ENCODE measurements around the gene RREB1.

Gene RREB1

GRCh38 chr6:7245668-7246393 lies 138.1 kb downstream of the RREB1 start:
- DNase-seq (ENCODE audit: low read depth): no peak

- DNase-seq (ENCODE audit: low read depth): no peak
Measured at GRCh38 chr6:7246401-7247178, 138.8 kb downstream of the RREB1 start.

DNA sequence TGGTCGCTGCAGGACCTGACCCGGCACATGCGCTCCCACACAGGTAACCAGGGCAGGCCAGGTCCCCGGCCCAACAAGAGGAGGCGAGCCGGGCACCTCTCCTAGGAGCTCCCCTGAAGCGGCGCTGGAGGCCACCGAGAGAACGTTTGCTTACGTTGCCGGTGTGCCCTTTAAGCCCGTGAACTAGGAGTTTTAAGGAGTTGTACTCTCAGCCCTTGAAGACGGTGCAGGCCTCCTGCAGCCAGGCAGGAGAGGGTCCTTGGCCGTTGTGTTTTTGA lies 139.4 kb downstream of the RREB1 start:
- DNase-seq (ENCODE audit: low read depth): no peak

DNA sequence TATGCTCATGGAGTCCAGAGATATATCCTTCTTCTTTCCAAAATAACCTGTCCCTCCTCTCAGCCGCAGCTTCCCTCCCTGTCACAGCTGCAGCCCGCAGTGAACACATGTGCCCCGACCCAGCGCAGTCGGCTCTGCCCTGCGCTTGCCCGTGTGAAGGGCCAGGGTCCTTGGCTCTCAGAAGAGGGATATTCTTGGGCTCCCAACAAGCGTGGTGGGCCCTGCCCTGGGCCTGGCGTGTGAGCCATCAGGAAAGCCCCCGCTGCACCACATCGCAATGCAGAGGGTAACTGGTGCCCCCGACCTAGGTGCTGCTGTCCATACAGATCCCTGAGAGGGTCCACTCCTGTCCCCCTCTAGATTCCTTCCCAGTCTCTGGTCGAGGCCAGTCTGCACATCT lies 140.1 kb downstream of the RREB1 start:
- DNase-seq (ENCODE audit: low read depth): no peak

- DNase-seq (ENCODE audit: low read depth): no peak
Measured at GRCh38 chr6:7249391-7249790, 141.6 kb downstream of the RREB1 start.

DNA sequence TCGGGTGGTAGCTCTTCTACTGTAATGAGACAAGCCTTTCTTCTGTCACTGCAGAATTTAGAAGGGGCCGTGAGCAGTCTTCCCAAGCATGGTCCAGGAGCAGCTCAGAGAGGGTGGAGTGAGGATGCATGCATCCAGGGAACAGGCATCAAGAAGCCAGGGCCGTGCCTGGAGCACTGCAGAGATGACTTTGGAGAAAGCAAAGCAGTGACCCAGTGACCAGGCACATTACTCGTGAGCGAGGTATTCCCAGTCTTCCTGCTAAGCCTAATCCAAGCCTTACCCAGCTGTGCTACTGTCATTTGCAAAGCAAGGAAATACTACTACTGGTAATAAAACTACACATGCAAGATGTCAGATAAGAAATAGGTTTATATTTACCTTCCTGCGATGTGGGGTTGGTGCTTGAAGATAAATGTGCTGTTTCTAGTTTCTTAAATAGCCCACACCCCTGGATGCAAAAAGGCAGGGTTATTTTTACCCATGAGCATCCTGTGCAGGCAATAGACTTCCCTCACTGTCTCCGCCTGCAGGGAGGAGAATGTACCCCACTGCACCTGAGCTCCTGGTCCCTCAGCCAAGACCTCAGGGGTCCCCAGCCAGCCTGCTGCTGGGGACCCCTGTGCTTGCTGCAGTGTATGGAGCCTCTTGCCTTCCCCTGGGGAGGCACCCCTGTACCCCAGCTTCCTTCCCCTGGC lies 142.3 kb downstream of the RREB1 start:
- DNase-seq (ENCODE audit: low read depth): peak; percentile 41

GRCh38 chr6:7250812-7251211 lies 143.1 kb downstream of the RREB1 start:
- no peak for DNase-seq (ENCODE audit: low read depth)

DNA sequence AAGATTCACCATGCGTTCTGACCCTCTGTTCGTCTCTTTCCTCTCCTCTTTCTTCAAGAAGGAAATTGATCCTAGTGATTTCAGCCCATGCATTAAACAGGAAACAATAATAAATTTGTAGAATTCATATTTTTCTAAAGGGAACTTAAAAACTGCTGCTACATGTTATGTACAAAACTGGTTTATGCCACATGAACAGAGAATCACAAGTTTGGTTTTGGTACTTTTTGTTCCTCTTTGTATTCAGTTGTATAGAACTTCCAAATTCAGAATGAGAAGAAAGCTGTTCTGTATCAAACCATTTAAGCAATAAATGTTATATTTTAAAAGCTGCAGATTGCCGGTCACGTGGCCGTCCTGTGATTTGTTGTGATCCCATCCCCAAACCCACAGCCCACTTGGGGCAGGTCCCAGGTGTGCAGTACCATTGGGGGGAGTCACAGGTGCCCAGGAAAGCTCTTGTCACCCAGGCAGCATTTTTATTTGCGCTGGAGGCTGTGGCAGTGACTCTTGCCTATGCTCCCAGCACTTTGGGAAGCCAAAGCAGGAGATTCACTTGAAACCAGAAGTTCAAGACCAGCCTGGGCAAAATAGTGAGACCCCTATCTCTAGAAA lies 144.0 kb downstream of the RREB1 start:
- DNase-seq (ENCODE audit: low read depth): no peak

- no peak for DNase-seq (ENCODE audit: low read depth)
Measured at GRCh38 chr6:7252390-7252789, 144.6 kb downstream of the RREB1 start.

- DNase-seq (ENCODE audit: low read depth): no peak
Measured at GRCh38 chr6:7254980-7255835, 147.4 kb downstream of the RREB1 start.

- no peak for DNase-seq (ENCODE audit: low read depth)
Measured at GRCh38 chr6:7255918-7256317, 148.2 kb downstream of the RREB1 start.

DNA sequence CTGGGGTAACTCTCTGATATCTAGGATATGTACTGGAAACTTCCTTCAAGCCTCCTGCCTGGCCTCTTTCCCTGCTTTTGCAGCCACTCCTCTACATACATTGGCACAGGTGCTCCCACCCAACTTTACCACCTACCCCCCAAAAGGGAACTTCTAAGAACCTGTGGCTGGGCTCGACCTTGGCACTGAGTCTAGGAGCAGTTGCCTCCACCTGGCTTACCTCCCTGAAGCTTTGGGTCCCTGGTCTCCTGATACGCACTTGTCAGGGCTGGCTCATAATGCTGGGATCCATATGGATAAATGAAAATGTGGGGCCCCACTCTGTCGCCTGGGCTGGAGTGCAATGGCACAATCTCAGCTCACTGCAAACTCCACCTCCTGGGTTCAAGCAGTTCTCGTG lies 149.0 kb downstream of the RREB1 start:
- no peak for DNase-seq (ENCODE audit: low read depth)

DNA sequence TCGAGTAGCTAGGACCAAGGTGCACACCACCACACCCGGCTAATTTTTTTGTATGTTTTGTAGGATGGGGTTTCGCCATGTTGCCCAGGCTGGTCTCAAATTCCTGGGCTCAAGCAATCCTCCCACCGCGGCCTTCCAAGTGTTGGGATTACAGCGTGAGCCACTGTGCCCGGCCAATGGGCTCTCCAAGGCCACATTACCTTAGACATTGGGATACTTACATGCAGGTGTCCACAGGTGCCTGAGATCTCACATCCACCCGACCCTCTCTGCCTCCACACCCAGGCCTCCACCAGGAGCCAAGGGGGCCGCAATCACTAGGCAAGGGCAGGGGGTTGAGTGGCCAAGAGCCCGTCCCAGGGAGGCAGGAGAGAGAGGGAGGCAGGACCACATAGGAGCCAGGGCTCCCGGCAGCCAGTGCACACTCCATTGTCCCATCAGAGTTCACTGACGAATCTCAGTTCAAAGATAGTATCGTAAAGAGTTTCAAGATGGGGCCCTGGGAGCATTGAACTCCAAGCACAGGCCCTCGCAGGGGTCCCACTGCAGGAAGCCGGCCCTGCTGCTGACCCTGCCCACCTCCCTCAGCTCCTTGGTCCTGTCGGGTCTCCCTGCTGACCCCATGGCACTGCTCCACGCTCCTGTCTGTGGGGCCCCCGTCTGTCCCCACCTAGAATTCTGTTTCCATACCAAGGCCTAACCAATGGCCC lies 149.9 kb downstream of the RREB1 start:
- DNase-seq (ENCODE audit: low read depth): no peak

DNA sequence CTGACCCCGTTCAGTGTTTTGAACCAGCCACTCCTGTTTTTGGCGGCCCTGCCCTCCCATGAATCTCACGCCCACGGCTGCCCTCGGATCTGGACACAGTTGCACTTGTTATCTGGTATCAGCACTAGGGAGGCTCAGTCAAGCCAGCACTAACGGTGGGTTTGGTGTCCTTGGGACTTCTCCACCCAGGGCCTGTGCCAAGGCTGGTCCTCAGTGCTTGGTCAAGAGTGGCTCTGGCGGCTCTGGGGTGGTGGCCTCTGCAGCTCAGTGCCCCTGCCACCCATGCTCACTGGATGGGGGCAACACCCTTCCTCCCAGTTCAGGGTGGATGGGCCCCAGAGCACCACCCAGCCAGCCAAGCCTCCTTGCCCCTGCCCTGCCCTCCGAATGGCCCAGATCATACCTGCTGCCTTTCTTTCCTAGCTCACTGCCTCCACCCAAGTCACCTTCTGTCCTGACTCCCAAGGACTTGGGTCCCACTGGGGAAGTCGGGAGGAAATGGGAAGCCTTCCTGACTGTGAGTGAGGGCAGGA lies 150.5 kb downstream of the RREB1 start:
- DNase-seq (ENCODE audit: low read depth): no peak

GRCh38 chr6:7260291-7261031 lies 152.7 kb downstream of the RREB1 start:
- DNase-seq (ENCODE audit: low read depth): no peak

- peak; percentile 88 for DNase-seq (ENCODE audit: low read depth)
Measured at GRCh38 chr6:7261032-7261841, 153.5 kb downstream of the RREB1 start.

- no peak for DNase-seq (ENCODE audit: low read depth)
Measured at GRCh38 chr6:7261852-7262461, 154.2 kb downstream of the RREB1 start.

DNA sequence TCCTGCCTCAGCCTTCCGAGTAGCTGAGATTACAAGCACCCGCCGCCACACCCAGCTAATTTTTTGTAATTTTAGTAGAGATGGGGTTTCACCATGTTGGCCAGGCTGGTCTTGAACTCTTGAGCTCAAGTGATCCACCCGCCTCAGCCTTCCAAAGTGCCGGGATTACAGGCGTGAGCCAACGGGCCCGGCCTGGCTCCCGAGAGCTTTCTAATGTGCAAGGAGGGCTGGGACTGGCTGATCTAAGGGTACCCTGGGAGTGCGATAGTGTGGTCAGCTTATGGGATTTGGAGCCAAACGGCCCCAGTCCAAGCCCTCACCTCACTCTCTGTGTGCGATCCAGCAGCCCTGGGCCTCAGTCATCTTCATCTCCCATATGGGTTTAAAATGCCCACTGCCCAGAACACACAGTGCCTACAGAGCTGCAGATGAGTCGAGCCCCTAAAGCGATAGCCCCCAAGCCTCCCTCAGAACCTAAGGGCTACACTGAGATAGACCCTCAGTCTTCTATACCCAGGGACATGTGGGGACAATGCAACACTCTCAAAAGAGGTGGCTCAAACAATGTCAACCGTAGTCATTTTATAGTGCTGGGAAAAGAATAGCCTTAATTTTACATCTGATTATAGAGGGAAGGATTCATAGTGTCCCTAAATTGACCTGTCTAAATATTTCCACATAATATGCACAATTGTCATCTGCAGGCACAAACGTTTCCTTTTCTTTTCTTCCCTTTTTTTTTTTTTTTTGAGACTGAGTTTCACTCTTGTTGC lies 155.2 kb downstream of the RREB1 start:
- DNase-seq (ENCODE audit: low read depth): no peak

All from ELR (cell line).